Suppressor macrophage treated with lipopolysaccharide for 1 hour (primary cell): Measurements from ENCODE around the gene SOWAHA.
"Not testable (repeated sequence)": the region's sequence is repeated elsewhere in the genome, so short reads cannot be mapped to it uniquely, and the experiment has no call there.

Source experiments
- DNase-seq, 3 donors: peaks; one replicate each; pipeline ENCODE4 v3.0.0-alpha.2; 2020 to 2022

SOWAHA gene

GRCh38 chr5:132778129-132778528 lies 35.0 kb upstream of the SOWAHA start:
- DNase-seq = no peak

- DNase-seq = no peak
Observed at GRCh38 chr5:132778856-132779255, 34.2 kb upstream of the SOWAHA start.

DNA sequence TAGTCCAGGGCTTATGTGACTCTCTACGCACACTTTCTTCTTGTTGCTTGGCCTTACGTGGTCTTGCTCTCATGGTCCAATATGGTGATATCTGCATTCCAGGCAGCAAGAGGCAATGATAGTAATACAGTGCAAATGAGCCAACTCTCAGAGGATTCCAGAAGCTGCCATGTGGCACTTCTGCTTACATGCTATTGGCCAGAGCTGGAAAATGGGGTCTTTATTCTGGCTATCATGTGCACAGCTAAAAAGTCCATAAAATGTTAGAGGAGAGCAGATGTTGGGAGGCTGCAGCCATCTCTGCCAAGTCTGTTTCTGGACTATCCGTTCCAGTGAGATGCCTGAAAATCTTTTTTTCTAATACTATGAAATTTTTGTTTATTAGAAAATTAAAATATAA lies 33.1 kb upstream of the SOWAHA start:
- DNase-seq = no peak

DNA sequence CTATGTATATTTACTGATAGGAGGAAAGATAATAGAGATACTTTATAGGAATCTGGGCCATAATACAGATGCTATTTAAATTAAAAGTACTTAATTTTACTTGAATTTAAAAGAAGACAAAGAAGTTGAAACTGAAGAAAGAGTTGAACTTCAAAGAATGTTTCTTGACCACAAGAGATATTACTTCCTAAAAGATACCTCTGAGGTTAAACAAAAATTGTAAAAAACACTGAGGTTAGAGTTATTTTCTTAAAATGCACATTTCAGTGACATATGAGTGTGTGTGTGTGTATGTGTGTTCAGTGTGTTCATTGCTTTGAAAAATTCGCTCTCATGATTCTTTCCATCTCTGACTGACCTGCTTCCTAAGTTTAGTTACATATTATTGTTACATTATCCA lies 32.5 kb upstream of the SOWAHA start:
- no peak for DNase-seq

DNA sequence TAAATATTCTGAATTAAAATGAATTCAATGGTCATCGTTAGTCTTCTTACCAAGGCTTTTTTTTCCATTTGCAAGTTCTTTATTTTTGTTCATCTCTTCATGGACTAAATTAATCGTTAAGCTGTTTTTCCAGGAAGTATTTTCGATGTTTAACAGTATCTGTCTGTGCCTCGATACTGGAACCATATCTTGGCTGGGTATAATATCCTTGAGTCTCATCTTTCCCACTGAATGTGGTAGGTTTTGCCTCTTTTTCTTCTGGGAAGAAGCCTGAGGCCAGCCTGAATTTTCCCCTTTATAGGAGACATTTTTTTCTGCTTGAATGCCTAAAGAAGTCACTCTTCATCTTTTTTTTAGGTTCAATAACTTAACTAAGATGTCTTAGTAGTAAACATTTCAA lies 32.1 kb upstream of the SOWAHA start:
- DNase-seq = no peak

DNA sequence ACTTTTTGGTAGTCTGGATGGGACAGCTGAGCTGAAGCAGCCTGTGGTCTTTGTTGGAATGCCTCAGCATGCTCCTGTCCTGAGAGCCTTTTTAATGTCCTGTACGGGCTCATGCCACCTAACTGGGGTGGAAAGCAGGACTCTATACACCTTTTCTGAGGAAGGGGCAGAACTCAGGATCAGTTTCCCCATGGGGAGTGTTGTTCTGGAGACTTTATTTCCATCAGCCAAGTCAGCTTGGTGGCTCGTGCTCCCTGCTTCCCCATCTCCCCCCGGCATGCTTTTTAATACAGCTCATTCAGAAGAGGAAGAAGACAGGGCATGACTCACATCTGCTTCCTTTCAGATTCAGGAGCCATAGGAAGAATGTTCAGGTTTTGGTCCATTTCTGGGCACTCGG lies 31.0 kb upstream of the SOWAHA start:
- DNase-seq = peak; percentile 76 to 84 (median 80)

DNA sequence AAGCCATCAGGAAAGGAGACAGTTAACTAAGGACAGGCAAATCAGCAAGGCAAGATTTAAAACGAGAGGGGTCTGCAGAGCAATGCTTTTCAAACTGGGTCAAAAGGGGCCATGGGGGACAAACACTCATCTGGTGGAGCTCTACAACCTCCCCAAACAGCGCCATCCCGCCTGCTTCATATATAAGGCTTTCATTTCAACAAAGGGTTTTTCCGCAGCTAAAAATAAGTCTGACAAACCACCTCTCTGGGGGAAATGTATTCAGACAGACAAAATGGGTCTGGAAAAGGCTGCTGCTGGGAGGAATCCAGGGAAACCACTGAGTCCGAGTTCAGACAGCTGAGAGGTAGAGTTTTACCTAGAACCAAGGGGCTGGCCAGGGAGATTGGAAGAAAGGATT lies 27.7 kb upstream of the SOWAHA start:
- DNase-seq = peak in 1 of 3 donors; percentile 27

- no peak for DNase-seq
Observed at GRCh38 chr5:132785864-132786263, 27.2 kb upstream of the SOWAHA start.

- no peak for DNase-seq
Observed at GRCh38 chr5:132787076-132787475, 26.0 kb upstream of the SOWAHA start.

DNA sequence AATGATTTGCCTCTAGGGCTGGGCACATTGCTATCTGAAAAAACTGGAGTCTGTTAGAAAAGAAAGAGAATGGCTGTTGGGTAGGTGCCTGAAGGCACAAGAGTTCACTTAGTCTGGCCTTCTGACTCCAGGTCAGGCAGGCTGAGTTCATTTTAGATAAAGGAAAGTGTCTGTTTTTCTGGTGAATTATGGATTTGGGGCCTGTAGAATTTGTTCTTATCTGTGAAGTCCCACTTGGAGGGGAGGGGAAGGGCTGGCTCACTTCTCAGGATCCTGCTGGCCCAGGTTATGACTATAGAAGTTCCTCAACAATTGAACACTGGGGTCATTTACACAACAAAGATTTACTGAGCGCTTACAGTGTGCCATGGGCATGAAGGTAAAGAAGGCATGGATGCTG lies 24.6 kb upstream of the SOWAHA start:
- DNase-seq = no peak

- no peak for DNase-seq
Observed at GRCh38 chr5:132788990-132789886, 23.9 kb upstream of the SOWAHA start.

- no peak for DNase-seq
Observed at GRCh38 chr5:132790201-132790865, 22.8 kb upstream of the SOWAHA start.

GRCh38 chr5:132791026-132791425 lies 22.1 kb upstream of the SOWAHA start:
- no peak for DNase-seq

DNA sequence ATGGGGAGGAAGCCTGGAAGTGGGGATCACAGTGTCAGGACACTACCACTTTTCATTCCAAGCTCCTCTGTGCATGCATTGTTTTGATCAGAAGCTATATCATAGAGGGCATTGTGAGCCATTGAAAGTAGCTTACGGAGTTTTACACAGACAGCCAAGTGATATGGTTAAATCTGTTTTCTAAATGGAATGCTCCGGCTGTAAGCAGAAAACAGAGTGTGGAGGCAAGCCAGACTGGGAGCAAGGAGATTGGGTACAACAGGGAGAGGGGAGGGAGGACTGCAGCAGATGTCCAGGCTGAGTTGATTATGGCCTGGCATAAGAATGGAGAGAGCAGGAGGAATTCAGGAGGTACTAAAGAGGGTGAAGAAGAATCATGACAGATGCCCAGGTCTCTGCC lies 15.5 kb upstream of the SOWAHA start:
- no peak for DNase-seq

- no peak for DNase-seq
Observed at GRCh38 chr5:132799392-132799791, 13.7 kb upstream of the SOWAHA start.

DNA sequence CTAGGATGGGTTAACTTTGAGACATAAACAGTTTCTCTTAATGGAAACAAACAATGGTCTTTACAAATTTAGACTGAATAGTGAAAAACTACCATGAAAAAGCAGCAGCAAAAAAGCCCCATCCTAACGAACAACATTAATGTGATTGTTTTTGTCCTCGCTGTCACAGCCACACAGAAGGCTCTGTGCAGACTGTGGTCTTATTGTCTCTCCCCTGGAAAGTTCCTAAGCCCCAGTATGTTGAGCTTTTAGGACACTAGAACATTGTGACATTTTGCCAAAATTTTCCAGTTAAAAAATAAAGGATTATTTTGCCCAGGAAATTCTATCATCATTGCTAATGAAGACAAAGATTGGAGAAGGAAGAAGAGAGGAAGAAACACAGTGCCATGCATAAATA lies 12.6 kb upstream of the SOWAHA start:
- DNase-seq = no peak

DNA sequence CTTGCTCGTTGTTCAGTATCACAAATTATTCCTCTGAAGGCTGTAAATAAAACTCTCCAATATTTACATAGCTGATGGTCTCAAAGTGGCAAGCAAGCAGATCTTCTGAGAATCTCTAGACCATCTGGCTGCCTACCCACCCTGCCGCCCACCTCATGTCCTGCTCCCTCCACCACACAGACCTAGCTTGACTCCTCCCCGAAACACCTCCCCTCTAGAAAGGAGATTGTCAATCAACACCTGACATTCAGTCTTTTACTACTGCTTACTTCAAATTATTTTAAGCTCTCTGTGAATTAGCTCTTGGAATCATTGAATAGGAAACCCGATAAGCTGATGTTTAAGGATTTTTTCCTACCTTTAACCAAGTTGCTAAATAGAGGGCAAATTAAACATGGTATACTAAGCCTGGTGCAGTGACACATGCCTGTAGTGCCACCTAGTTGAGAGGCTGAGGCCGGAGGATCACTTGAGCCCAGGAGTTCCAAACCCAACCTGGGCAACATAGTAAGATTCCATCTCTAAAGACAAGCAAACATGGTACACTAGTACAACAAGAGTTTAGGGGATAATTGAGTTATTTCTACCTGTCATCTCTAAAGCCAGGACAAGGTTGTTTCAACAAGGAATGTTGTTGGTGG lies 10.9 kb upstream of the SOWAHA start:
- no peak for DNase-seq

- DNase-seq = not testable (repeated sequence)
Observed at GRCh38 chr5:132802685-132803066, 10.4 kb upstream of the SOWAHA start.

DNA sequence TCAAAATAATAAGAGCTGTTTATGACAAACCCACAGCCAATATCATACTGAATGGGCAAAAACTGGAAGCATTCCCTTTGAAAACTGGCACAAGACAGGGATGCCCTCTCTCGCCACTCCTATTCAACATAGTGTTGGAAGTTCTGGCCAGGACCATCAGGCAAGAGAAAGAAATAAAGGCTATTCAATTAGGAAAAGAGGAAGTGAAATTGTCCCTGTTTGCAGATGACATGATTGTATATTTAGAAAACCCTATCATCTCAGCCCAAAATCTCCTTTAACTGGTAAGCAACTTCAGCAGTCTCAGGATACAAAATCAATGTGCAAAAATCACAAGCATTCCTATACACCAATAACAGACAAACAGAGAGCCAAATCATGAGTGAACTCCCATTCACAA lies 8.9 kb upstream of the SOWAHA start:
- DNase-seq = not testable (repeated sequence)

GRCh38 chr5:132805872-132806271 lies 7.2 kb upstream of the SOWAHA start:
- not testable (repeated sequence) for DNase-seq

DNA sequence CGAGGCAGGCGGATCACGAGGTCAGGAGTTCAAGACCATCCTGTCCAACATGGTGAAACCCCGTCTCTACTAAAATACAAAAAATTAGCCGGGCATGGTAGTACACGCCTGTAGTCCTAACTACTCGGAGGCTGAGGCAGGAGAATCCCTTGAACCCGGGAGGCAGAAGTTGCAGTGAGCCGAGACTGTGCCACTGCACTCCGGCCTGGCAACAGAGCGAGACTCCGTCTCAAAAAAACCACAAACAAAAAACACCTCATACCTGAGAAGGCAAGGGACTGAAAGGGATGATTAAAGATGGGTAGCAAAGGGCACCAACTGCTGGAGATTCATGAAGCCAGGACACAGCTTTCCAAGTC lies 6.3 kb upstream of the SOWAHA start:
- DNase-seq = not testable (repeated sequence)

DNA sequence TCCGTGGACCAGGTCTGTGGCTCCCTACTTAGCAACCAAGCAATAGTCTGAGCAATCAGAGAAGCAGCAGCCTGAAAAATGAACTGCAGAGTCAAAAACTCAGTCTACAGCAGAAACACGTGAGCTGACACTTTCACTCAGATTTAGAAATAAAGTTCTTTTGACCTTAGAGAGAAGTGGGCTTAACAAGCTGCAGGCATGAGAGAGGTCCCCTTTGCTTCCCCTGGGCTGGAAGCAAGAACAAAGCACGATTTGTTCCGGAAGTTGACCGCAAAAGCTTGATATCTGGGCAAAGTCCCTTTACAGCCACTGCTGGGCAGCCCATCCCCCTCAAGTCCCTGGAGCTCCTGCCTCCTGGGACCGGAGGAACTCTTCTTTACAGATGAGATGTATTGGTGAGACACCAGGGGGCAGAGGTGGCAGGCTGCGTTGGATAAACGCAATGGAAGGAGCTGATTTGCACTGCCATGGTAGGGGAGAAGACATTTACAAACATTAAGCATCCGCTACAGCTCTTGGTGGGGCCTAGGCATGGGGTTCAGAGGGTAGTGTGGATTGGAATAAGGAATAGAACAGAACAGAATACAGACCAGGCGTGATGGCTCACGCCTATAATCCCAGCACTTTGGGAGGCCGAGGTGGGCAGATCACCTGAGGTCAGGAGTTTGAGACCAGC lies 5.8 kb upstream of the SOWAHA start:
- no peak for DNase-seq

GRCh38 chr5:132808448-132808847 lies 4.7 kb upstream of the SOWAHA start:
- DNase-seq = no peak
